HT-29 (cell line): Measurements from ENCODE around the gene SEMA5B. TPM values are rescaled to one million over a fixed set of nuclear protein-coding genes. Genes with fewer than 3 reads are reported as not detected.
A peak's percentile ranks its signal among the peaks of the same experiment; 100 is the strongest.

ENCODE experiments used
- DNase-seq: peaks from one replicate; pipeline ENCODE4 v3.0.0-alpha.2; 2015; ENCODE audit warnings: low spot score
- total RNA-seq: library from RNA; depleted of rRNA; stranded (reverse); fragments of >200 nt; shearing (Covaris generic); gene quantifications from 2 replicates; pipeline ENCODE4 v1.2.3, GENCODE V29; 2014; rRNA removed

SEMA5B gene
- not detected in 2 replicates for total RNA-seq

DNA sequence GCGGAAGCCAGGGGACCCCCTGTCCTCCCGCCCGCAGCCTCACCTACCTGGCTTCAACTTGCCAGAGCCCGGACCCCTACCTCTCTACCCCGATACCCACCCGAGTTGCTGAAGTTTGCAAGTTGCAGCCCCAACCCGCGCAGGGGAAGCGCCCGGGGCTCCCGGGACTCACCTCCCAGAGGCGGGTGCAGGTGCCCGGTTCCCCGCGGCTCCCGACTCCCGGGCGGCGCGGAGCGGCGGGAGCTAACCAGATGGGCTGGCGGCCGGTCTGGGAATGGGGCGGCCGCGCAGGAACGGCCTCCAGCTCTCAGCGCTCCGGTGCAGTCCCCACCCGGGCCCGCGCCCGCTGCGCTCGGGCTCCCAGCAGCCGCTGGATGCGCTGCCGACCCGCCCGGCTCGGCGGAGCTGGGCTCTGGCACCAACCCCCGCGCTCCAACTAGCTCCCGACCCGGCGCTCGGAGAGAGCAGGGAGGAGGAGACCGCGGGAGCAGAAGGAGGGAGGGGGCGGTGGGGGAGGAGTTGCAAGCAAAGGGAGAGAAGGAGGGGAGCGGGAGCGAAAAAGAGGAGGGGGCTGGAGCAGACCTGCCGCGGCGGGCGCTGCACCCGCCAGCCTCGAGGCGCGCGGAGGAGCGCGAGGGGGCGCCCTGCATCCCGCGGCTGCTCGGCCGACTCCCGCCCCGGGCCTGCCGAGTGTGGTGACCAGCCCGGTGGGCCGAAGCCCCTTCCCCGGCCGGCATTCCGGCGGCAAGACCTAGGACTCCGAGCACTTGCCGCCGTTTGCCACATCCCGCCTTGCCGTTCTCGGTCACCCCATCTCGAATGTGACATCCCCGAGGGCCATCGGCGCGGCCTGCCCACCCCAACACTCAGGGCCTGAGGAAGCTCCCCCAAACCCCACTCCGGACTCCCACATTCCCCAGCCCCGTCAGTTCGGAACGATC is at the start of gene SEMA5B:
Gene SEMA5B (minus strand): TSS at position 472 of the 941 bp plus-strand sequence. CDS start 66,500 bp downstream, outside the sequence.
- peak; percentile 12 for DNase-seq

GRCh38 chr3:123076496-123077418 is 49.2 kb upstream of the SEMA5B start:
- no peak for DNase-seq

GRCh38 chr3:123076112-123076495 is 48.5 kb upstream of the SEMA5B start:
- no peak for DNase-seq

DNA sequence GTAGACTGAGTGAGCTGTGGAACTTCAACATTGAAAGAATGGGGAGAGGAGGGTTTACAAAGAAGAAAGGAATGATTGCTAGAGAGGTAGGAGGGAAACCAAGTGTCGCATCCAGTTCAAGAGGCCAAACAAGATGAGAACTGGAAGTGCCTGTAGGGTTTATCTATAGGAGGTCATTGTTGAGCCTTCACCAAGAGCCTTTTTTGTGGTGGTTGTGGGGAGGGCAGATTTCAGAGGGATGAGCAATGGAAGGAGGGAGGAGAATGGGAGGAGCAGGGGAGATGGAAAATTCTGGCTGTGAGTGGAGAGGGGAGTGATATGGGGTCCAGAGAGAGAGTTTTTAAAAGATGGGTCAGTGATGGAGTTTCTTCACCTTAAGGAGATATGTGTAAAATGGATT is 47.8 kb upstream of the SEMA5B start:
- no peak for DNase-seq

DNA sequence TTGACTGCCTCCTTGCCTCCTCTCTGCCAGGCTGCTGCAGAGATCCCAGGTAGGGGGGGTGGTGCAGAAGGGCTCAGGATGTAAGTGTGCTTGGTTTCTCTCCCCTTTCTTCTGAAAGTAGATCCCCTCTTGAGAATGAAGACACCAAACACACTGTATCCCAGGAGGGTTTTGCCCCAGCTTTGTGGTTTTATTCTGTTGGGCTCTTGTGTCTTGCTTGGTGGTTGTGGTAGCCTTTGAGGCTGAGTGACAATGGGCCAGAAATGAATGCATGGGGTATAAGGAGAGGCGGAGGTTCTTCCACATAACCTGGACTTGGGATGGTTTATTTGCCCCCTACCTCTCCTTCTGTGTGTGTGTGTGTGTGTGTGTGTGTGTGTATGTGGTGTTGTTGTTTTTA is 45.0 kb upstream of the SEMA5B start:
- DNase-seq = no peak

DNA sequence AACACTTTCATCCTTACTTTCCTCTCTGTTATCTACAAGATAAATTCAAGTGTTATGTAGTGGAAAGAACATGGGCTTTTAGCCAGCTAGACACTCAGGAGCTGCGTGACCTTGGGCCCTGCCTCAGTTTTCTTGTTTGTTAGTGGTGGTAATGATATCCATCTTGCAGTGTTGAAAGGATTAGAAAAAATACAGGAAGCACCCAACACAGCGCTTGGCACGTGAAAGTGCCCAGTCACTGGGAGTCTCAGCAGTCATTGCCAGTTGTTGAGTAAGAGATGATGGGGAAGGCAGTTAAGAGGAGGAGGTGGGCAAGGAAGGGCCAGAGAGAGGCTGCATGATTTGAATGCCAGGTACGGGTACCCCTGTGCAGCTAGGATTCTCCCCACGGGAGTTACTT is 44.6 kb upstream of the SEMA5B start:
- no peak for DNase-seq

- DNase-seq = no peak
Measured at GRCh38 chr3:123071581-123071980, 44.0 kb upstream of the SEMA5B start.

DNA sequence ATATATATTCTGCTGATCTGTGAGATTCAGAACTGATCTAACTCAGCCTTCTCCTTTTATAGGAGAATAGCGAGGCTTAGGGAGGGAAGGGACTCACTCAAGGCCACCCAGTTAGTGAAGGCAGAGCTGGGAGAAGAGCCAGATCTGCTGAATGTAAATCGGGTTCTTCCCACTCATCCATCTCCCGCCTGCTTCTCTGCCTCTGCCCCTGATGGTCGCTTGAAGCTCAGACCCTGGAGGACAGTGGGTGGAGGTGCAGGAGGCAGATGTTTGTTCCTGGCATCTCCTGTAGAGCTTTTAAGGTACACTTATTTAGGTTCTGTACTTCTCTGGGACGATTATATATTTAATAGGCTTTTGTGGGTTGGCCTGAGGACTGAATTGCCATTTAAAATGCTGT is 43.6 kb upstream of the SEMA5B start:
- DNase-seq = peak; percentile 16

DNA sequence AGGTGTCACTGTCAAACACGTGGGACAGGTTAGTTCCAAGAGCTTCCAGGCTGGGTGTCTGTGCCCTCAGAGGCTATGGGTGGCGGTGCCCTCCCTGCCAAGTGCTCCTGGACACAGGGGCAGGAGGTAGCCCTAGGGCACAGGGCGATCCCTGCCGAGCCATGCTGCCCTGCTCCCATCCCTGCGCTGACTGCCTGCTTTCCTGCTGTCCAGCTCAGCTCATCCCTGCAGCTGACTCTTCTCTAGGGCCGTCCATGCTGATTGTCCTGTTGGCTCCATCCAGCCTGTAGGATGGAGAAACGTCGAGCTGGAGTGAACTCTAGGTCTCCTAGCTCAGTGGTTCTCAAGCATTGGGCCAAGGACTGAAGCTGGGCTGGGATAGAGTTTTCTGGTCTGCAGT is 42.9 kb upstream of the SEMA5B start:
- DNase-seq = no peak

DNA sequence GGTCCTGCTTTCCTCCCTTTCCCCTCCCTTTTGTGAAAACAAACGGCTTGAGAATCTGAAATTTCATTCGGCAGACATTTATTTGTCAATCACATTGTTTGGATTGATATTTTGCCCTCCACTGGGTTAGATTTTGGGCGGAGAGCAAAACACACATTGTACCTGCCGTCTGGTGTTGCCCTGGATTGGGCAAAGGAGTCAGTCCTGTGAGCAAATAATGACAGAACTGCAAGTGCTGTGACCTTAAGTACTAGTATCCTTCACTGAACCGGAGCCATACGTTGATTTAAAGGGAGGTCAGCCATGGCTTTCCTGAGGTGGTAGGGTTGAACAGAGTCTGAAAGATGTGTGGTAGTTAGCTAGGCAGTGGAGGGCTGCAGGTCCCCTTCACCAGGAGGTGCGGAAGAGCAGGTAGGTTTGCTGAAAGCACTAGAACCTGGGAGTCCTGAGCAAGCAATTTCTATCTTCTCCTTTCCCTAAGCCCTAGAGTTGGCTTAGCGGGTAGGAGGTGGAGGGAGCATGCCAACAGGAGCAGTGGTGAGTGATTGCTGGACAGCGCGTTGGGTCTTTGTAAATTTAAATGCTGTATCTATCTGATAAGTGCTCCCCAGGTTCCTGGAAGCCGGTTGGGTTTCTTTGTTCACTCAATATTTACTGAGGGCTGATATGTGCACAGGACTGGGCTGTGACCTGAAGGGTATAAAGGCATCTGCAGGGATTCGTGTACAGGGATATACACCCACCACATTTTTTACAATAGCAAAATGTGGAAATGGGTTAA is 41.2 kb upstream of the SEMA5B start:
- DNase-seq = no peak

DNA sequence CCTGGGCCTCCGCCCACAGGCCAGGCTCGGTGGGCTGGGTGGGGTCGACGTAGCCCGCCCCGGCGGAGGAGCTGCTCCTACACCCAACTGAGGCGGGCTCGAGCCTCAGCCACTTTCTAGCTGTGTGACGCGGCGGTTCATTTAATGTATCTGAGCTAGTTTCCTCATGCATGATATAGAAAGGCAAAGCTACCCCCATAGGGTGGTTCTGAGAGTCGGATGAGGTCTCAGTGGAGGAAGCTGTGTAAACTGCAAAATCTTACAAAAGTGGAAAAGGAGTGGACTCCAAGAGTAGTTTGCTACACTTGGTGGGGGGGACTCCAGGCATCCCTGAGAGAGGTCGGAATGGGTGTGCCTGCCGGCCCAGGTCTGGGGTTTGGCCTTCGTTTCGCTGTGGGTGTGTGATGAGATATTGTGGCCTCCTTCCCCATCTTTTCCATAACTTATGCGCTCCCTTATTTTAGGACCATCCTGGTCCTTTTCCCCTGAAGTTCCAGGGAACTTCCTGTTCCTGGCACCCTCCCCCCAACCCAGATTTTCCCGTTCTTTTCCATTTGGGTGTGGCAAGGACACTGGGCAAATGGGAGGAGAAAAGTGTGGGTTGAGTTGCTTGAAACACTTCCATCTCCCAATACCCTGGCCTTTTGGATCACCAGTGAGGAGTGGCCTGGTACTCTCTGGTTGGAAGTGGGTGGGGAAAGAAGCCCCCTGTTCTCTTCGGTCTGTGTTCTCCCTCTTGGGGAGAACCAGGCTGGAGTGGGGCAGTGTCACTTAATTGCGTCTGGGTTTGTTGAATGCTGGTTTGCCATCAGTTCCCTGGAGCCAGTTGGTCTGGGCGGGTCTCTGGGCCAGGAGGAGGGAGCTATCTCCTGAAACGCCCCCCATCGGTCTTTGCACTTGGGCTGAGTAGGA is 40.4 kb upstream of the SEMA5B start:
- peak; percentile 57 for DNase-seq

DNA sequence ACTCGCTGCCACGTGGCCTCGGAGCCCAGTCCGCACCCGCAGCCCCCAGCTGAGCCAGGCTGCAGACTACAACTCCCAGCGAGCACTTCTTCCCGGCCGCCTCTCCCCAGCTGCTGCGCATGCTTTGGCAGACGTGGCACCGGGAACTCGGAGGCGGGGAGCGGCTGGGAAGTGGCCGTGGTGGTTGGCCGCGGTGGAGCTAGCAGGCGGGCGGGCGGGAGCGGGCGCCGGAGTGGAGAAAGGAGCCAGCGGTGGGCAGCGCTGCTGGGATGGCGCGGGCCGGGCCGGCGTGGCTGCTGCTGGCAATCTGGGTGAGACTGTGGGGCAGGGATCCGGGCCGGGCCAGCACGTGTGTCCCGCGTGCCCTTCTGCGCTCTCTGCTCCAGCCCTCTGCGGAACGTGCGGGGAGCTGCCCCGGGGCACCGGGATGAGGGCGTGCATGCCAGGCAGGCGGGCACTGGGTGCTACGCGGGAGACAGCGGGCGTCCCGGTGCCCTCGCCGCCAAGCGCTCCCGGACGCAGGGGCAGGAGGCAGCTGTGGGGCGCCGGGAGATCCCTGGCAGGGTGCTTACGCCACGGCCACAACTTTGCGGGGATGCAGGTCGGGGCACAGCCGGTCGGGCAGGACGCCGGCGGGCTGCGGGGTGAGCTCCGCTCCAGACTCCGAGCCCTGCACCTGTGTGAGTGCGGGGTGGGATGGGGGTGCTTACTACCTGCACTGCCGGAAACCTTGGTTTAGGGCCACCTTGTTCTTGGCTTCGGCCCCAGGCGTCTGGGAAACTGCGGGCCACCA is 39.5 kb upstream of the SEMA5B start, which contains the start of gene PDIA5:
Gene PDIA5 (plus strand): TSS at position 130 of the 793 bp plus-strand sequence. CDS start 140 bp downstream, at position 270.
- peak; percentile 93 for DNase-seq

GRCh38 chr3:123066599-123066895 is 39.0 kb upstream of the SEMA5B start:
- DNase-seq = no peak

- DNase-seq = no peak
Measured at GRCh38 chr3:123064914-123065313, 37.4 kb upstream of the SEMA5B start.

- DNase-seq = no peak
Measured at GRCh38 chr3:123064506-123064905, 36.9 kb upstream of the SEMA5B start.

- no peak for DNase-seq
Measured at GRCh38 chr3:123063034-123063433, 35.5 kb upstream of the SEMA5B start.

DNA sequence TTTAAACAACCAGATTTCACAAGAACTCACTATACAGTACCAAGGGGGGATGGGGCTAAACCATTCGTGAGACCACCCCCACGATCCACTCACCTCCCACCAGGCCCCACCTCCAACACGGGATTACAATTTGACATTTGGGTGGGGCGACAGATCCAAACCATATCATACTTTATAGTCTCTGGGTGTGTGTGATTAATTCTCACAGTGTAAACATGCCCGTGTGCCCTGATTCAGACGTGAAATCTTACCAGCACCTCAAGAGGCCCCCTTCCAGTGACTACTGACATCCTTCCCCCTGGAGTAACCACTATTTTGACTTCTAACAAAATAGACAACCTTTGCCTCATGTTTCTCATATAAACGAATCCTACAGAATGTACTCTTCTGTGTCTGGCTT is 34.3 kb upstream of the SEMA5B start:
- DNase-seq = no peak

DNA sequence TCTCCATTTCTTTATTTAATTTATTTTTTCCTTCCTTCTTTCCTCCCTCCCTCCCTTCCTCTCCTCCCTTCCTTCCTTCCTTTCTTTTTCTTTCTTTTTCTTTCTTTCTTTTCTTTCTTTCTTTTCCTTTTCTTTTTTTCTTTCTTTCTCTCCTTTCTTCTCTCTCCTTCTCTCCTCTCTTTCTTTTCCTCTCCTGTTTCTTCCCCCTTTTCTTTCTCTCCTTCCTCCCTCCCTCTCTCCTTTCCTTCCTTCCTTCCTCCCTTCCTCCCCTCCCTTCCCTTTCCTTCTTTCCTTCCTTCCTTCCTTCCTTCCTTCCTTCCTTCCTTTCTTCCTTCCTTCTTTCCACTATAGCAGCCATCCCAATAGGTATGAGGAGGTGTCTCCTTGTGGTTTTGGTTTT is 32.5 kb upstream of the SEMA5B start:
- no peak for DNase-seq

DNA sequence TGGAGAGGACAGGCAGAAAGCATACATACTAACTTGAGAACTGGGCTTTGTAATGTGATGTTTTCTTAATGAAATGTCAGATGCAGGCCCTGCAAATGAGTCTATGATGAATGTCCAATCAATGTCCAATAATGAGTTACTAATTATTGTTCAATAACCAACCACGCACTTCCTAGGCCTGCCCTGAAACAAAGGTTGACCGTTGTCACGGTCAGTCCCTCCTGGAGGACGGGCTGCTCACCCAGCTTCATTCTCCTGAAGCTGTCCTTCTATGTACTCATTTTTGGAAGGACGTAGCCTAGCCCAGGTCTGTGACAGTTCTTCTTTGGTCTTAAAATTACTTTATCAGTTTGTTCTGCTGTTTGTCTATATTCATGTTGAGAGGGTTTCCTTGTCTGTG is 30.9 kb upstream of the SEMA5B start:
- no peak for DNase-seq

- no peak for DNase-seq
Measured at GRCh38 chr3:123055352-123055751, 27.8 kb upstream of the SEMA5B start.
